Measurements from ENCODE around the gene CSRP2. TPM values are rescaled to one million over a fixed set of nuclear protein-coding genes. Genes with fewer than 3 reads are reported as not detected.

CSRP2 gene
- polyA plus RNA-seq, 1 donor from 2014 or later, result 67.2 TPM

DNA sequence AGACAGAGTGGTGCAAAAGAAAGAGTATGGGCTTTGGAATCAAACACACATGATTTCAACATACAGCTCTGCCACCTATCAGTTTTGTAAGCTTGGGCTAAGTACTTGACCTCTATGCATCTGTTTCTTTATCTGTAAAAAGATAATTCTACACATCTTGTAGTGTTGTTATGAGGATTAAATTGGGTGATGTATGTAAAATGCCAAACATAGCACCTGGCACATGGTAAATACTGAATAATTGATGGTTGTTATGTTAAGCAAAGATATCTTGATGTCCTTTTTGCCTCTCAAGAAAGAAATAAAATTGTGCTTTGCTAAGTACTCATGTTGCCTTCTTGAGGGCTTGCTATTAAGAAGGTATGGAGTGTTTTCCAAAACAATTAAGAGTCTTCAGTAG lies 2.3 kb upstream of the CSRP2 start:
- Histone ChIP-seq H3K27me3 (ENCODE audit: insufficient read depth, low read depth, low read length) (no peaks in the 10 kb centered on the region), H3K9me3 (ENCODE audit: low read length) (no peaks in the 10 kb centered on the region), H3F3A (ENCODE audit: insufficient read depth, low read length, poor library complexity, severe bottlenecking) (no peaks in the 10 kb centered on the region), H4K20me1 (ENCODE audit: insufficient read depth) (no peaks in the 10 kb centered on the region), H3K36me3 (ENCODE audit: insufficient read depth, low read length) (no peaks in the 10 kb centered on the region), H3K9ac (ENCODE audit: low read length) (no peak overlapping the region), H3K9me2 (ENCODE audit: insufficient read depth, low read length) (no peaks in the 10 kb centered on the region), H2AFZ (ENCODE audit: low read depth, low read length) (no peak overlapping the region), H3K4me3 (ENCODE audit: low read length) (no peak overlapping the region), H3K4me2 (ENCODE audit: low read length) (no peak overlapping the region), H3K79me2 (replicated peaks; ENCODE audit: insufficient read depth, low read length) (peaks cover 16% of the 10 kb centered on the region), H3K27ac (ENCODE audit: low read length) (no peak overlapping the region)
- TF ChIP-seq MXI1 (conservative IDR thresholded peaks at IDR 0.05; ENCODE audit: poor library complexity, severe bottlenecking) (no peak), RAD21 (conservative IDR thresholded peaks at IDR 0.05) (no peak), POLR2AphosphoS5 (IDR thresholded peaks at IDR 0.05) (no peak), EZH2 (IDR thresholded peaks at IDR 0.05; ENCODE audit: borderline replicate concordance, insufficient read depth, low read length, poor library complexity, severe bottlenecking) (no peak), TAF1 (IDR thresholded peaks at IDR 0.05; ENCODE audit: low read depth) (no peak), EP300 (conservative IDR thresholded peaks at IDR 0.05; ENCODE audit: poor library complexity, severe bottlenecking) (no peak)
- TF ChIP-seq, protein P1, sequence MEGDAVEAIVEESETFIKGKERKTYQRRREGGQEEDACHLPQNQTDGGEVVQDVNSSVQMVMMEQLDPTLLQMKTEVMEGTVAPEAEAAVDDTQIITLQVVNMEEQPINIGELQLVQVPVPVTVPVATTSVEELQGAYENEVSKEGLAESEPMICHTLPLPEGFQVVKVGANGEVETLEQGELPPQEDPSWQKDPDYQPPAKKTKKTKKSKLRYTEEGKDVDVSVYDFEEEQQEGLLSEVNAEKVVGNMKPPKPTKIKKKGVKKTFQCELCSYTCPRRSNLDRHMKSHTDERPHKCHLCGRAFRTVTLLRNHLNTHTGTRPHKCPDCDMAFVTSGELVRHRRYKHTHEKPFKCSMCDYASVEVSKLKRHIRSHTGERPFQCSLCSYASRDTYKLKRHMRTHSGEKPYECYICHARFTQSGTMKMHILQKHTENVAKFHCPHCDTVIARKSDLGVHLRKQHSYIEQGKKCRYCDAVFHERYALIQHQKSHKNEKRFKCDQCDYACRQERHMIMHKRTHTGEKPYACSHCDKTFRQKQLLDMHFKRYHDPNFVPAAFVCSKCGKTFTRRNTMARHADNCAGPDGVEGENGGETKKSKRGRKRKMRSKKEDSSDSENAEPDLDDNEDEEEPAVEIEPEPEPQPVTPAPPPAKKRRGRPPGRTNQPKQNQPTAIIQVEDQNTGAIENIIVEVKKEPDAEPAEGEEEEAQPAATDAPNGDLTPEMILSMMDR (IDR thresholded peaks at IDR 0.05; ENCODE audit: poor library complexity, severe bottlenecking), result no peak

GRCh38 chr12:76880519-76881023 lies 1.8 kb upstream of the CSRP2 start:
- Histone ChIP-seq H3K27me3 (ENCODE audit: insufficient read depth, low read depth, low read length) (no peaks in the 10 kb centered on the region), H3K27ac (ENCODE audit: low read length) (no peak overlapping the region), H3K36me3 (ENCODE audit: insufficient read depth, low read length) (no peaks in the 10 kb centered on the region), H3F3A (ENCODE audit: insufficient read depth, low read length, poor library complexity, severe bottlenecking) (no peaks in the 10 kb centered on the region), H3K4me3 (ENCODE audit: low read length) (no peak overlapping the region), H3K4me2 (ENCODE audit: low read length) (no peak overlapping the region), H4K20me1 (ENCODE audit: insufficient read depth) (no peaks in the 10 kb centered on the region), H3K79me2 (replicated peaks; ENCODE audit: insufficient read depth, low read length) (peaks cover 21% of the 10 kb centered on the region), H2AFZ (ENCODE audit: low read depth, low read length) (no peak overlapping the region), H3K9me3 (ENCODE audit: low read length) (no peaks in the 10 kb centered on the region), H3K9me2 (ENCODE audit: insufficient read depth, low read length) (no peaks in the 10 kb centered on the region), H3K9ac (ENCODE audit: low read length) (no peak overlapping the region)
- no peak for TF ChIP-seq REST (IDR thresholded peaks at IDR 0.05; ENCODE audit: borderline replicate concordance)
- no peak for TF ChIP-seq EZH2 (IDR thresholded peaks at IDR 0.05; ENCODE audit: borderline replicate concordance, insufficient read depth, low read length, poor library complexity, severe bottlenecking)
- no peak for TF ChIP-seq SMC3 (conservative IDR thresholded peaks at IDR 0.05; ENCODE audit: poor library complexity)
- no peak for TF ChIP-seq MXI1 (conservative IDR thresholded peaks at IDR 0.05; ENCODE audit: poor library complexity, severe bottlenecking)
- no peak for TF ChIP-seq TAF1 (IDR thresholded peaks at IDR 0.05; ENCODE audit: low read depth)
- TF ChIP-seq, protein P1 (IDR thresholded peaks at IDR 0.05; ENCODE audit: poor library complexity, severe bottlenecking), result no peak
- TF ChIP-seq RAD21 (conservative IDR thresholded peaks at IDR 0.05), result no peak
- TF ChIP-seq POLR2AphosphoS5 (IDR thresholded peaks at IDR 0.05), result no peak
- TF ChIP-seq EP300 (conservative IDR thresholded peaks at IDR 0.05; ENCODE audit: poor library complexity, severe bottlenecking), result no peak
